Dermis blood vessel endothelial cell (primary cell): Measurements from ENCODE around the gene PXK. TPM values are rescaled to one million over a fixed set of nuclear protein-coding genes. Genes with fewer than 3 reads are reported as not detected.

ENCODE experiments used
- DNase-seq: peaks from one replicate; pipeline ENCODE4 v3.0.0; 2010
- total RNA-seq: library from RNA; depleted of rRNA; stranded (reverse); fragments of >200 nt; gene quantifications from 2 replicates; pipeline ENCODE4 v1.2.3, GENCODE V29; 2014

PXK gene
- total RNA-seq, 1 donor from 2014 or later: 30.6 TPM

DNA sequence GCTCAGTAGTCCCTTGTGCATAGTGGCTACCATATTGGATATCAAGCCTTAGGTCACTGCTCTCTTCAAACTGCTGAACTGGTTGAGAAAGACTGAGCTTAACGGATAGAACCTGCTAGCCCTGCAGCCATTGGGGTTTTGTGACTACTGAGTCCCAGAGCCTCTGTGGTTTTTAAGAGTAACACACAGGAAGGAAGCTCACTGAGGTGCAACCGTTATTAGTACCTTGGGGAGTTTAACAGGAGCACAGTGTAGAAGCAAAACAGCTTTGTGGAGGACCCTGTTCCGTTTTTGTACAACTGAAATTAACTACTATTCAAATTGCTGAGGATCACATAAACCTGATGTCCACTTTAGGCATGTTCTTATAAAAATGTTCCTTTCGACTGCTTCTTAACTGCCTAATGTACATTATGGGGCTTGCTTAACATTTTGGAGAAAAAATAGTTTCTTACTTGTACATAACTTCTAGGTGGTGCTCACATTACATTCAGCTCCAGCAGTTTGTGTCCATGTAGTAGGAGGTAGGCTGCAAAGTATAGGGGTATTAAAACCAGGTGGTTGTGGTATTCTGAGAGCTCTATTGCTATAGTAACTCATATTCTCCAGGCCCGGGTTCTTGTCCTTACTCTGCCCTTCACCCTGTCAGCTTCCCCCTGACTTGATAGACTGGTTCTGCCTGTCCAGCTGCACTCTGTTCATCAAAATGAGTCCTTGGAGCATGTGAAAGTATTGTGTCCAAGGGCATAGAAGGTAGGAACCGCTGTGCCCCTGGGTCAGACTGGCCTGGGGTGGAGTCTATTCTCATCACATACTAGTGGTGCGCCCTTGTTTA, 17.3 kb downstream of the PXK start:
- no peak for DNase-seq

DNA sequence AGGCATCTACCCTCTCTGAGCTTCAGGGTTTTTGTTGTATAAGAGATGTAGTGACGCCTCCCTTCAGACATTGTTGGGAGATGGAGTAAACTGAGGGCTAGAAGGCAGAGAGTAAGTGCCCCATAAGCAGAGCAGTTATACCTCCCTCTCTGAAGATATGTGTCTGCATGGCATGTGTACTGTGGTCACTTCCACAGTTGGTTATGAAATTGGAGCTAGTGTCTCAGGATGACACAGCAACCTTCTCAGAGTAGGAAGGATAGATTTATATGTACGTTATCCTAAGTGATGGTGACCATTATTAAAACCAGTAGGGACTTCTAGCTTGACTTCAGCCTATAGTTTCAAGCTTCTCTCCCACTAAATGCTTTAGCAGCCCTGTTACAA, 17.9 kb downstream of the PXK start:
- DNase-seq: no peak

DNA sequence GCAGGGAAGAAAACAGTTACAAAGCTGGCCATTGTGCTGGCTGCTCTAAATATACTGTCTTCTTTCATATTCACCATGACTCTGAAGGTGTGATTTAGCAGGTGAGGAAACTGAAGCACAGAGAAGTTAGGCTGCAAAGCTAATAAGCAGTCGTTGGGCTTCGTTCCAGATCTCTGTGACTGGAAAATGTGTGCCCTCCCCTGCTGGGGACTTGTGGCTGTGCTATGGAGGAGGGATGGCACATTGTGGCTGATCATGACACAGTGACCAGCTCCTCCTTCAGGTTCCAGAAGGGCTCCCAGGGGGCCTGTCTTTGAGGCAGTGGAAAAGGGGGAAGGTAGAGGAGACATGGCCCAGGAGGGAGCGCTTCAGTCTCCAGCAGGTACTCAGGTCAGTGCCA, 19.2 kb downstream of the PXK start:
- no peak for DNase-seq

DNA sequence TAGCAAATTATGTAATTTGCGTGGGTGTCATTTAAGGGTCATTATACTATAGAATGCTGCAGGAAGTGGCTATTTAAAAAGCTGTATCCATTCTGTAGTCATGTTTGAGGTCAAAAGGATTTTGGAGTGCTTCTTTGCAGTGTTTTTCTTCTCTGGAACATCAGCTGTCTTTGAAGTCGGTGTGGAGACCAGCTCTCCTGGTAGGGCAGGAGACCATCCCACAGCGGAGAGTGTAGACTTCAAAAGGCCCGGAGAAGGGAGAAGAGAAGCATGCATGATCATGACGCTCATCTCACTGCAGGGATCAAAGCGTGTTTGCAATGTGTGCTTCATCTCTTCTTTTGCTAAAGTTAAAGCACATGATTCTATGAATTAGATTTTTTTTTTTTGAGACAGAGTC, 19.9 kb downstream of the PXK start:
- DNase-seq: no peak

DNA sequence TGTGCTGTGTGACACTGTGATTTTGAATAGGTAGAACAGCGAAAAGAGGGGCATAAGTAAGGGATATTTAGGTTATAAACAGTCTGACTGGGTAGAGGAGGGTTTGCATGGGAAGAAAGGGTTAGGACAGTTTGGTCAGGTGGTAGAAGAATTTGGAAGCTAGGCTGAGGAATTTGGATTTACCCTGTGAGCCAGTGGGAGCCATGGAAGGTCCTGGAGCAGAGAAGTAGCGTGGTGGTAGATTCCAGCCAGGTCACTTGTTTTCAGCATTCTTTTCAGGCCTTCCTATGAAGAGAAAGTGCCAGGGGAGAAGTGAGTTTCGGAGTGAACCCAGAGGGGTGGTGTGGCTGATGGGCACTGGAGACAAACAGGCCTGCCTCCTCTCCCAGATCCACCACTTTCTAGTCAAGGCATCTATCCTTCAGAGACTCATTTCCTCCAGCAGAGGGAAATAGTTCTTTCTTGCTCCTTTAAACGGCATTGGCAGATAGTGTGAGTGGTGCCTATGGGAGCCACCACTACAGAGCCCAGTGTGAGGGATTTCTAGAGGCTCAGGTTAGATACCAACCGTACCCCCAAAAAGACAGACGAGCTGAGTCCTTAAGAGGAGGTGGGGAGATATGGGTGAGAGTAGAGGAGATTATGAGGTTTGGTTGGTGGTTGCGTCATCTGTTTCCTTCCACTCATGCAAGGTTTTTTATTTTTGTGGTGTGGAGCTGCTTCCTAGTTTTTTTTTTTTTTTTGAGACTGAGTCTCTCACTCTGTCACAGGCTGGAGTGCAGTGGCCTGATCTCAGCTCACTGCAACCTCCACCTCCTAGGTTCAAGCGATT, 21.2 kb downstream of the PXK start:
- no peak for DNase-seq

DNA sequence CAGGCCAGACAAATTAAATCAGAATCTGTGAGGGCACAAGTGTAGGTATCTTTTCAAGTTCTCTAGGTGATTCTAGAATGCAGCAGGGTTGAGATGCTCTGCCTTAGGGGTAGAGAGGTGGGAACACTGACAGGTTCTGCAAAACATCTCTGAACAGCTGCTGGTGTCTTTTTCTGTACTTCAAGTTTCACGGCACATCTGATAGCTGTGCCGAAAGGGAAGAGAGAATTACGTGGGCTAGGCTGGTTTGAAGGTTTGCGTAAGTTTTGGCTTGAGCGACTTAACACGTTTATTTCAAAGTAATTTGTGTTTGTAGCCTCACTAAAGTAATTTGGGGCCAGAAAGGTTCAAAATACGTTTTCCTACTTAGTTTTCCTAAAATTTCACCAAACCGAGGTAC, 22.5 kb downstream of the PXK start:
- no peak for DNase-seq

DNA sequence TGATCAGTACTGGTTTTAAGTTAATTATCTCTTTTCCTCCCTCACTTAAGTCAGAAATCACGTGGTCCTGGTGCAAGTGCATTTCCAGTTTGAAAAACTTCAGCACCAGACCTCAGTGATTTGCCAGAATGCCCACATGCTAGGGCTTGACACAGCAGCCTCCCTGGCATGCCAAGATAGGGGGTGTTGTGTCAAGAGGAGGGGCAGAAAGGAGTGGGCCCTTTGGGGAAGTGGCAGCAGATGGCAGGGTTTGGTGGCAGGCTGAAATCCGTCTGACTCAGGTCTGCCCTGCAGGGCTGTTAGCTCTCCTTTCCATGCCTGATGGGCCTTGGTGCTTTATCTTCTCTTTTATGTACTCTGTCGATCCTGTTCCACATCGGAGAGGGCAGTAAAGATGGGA, 23.4 kb downstream of the PXK start:
- DNase-seq: no peak

DNA sequence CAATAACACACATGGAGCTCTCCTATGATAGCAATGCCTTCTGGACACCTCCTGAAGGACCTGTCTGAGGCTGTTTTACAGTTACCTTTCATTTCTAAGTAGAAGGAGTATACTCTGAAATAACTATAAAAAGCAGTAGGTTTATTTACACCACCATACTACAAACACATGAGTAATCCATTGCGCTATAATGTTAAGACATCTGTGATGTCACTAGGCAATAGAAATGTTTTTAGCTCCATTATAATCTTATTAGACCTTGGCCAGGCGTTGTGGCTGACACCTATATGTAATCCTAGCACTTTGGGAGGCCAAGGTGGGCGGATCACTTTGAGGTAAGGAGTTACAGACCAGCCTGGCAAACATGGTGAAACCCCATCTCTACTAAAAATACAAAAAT, 24.7 kb downstream of the PXK start:
- no peak for DNase-seq

DNA sequence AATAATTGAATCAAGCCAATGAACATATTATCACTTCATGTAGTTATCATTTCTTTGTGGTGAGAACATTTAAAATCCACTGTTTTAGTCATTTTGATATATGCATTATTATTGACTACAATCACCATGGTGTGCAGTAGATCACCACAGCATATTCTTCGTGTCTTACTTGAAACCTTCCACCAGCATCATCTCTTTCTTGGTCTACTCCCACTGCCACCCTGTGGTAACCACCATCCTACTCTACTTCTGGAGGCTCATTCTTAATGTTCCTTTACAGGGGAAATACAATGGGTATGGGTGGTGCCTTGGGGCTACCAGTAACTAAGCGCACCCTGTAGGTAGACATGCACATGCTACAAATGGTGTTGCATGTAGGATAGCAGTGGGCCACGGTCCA, 25.4 kb downstream of the PXK start:
- no peak for DNase-seq

DNA sequence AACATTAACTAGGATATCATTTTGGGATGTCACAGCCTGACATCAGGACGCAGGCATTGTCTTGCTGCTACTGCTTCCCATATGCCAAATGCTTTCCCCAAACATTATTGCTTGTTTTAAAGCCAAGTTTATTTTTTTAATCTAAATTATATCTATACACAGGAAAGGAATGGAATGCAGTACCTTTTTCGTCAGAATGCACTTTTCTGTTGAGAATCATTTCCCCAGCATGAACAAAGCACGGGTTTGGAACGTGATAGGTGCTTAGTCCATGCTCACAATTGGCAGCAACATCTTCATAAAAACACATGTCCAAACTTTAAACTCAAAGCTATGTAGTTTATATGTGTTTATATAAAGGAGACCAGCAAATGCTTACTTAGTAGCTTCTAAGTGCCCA, 26.1 kb downstream of the PXK start:
- no peak for DNase-seq

DNA sequence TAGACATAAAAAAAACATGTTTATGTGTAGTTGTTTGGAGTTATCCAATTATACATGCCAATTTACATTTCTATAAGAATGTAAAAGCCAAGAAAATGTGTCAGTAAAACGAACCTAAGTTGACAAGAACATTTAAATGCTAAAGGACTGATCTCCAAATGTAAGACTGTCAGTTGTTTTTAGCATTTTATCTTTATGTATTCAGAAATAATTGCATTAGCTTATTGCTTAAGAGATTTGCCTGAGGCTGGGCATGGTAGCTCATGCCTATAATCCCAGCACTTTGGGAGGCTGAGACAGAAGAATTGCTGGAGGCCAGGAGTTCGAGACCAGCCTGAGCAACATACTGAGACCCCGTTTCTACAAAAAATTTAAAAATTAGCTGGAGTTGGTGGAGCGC, 26.9 kb downstream of the PXK start:
- DNase-seq: no peak

DNA sequence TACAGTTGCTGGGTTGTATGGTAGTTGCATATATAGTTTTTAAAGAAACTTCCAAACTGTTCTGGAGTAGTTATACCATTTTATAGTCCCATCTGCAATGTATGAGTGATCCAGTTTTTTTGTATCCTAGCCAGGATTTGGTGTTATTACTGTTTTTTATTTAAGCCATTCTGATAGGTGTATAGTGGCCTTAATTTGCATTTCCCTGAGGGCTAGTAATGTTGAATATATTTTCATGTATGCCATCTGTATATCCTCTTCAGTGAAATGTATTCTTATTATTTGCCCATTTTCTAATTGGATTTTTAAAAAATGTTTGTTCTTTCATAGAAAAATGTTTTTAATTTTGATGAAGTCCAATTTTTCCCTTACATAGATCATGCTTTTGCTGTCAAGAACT, 29.2 kb downstream of the PXK start:
- no peak for DNase-seq

DNA sequence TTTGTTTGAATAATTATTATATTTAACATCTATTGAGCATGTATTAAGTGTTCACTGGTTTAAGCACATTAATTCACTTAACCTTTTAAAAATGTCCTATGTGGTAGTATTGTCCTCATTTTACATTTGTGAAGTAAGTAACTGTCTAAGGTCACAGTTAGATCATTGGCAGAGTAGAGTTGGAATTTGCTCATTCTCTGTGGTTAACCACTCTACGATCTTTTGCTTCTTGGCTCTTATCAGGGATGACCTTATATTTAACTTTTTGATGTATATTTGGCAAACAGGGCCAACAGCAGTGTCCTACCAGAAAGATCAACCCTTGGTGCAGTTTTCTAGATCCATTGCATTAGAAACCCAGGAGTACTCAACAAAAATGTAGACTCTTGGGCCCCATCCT, 34.0 kb downstream of the PXK start:
- DNase-seq: no peak

DNA sequence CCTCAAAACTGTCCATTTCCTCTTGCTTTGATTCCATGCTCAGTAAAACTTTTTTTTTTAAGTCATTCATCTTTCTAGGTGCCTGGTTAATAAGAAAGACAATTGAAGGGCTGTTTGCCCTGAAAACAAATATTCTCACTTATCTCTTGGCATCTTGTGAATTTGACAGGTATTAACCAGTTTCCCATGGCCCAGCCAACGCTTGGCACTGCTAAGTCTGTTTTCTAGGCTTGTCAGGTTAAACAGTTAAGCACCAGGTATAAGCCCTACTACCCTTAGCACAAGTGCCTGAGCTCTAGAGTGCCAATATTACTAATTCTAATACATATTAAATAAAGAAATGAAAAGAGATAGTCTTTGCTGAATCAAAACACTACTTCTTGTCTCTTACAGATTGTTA, 36.3 kb downstream of the PXK start:
- no peak for DNase-seq

DNA sequence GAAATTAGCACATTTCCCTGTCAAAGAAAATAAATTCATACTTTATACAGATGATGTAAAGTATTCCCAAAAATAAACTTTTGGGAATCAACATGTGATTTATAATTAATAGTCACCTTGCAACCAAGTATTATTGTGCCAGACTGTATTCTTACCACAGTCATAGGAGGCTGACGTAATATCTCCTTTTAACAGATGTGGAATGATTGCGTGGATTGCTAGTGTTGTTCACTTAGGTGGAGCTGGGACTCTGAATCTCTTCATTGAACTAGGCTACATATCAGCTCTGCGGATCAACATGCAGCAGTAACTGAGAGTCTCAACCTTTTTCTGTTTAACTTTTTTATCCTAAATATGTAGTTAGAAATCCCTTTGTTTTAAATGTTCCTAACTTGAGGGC, 37.2 kb downstream of the PXK start:
- no peak for DNase-seq

DNA sequence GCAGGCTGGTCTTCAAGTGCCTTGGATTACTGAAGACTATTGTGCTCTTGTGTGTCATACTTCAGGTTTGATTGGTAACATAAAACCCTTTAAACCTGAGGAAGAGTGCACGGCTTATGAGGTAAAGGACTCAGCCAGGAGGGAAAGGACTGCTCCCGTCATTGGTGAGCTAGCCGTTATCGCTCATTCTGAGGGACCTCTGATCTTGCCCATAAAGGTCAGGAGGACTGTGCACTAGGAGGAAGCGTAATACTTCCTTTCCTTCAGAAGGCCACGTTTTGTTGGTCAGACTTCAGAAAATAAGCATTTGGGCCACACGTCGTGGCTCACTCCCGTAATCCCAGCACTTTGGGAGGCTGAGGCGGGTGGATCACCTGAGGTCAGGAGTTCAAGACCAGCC, 37.7 kb downstream of the PXK start:
- DNase-seq: no peak

DNA sequence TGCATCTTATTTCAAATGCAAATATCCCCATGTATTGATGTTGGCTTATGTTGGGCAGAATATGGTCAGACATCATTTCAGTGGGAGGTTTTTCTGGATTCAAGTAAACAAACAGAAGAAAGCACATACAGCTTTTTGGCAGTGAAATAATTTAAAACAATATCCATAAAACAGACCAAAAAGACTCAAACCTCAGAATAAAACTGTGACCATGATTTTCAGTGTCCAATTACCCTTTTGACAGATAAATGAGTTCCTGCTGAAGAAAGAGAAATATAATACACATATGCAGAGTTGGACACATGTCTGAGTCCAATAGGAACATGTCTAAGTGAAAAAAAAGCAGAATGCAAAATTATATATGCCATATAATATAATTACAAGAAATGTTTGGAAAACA, 39.1 kb downstream of the PXK start:
- DNase-seq: no peak

DNA sequence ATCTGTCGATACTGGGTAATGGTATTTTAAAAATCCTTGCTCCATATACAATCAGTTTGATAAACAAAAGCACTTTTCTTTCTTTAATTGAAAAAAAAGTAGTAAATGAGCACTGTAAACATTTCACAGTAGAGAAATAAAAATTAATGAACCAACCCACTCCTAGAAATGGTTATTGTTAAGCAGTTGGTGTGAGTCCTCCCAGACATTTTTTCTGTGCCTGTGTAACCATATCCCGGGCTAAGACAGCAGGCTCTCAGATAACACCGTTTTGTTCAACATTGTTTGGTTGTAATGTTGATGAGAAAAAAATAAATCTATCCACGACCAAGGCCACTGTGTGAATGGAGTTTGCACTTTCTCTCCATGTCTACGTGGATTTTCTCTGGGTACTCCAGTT, 42.6 kb downstream of the PXK start:
- DNase-seq: no peak

DNA sequence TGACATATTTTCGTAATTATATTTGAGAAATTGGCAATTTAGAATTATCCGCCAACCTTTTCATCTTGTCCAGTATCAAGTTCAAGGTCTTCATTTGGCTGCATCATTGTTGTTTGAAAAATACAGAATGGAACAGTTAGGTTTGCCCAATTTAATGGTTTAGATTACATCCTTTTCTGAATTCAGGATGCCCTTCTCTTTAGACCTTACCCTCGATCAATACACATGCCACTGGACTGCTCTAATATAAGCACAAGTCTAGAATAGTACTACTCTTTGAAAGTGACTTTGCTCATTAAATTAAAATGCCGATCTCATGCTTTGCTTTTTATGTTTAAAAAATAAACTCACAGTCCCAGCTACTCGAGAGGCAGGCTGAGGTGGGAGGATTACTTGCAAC, 44.5 kb downstream of the PXK start:
- no peak for DNase-seq

DNA sequence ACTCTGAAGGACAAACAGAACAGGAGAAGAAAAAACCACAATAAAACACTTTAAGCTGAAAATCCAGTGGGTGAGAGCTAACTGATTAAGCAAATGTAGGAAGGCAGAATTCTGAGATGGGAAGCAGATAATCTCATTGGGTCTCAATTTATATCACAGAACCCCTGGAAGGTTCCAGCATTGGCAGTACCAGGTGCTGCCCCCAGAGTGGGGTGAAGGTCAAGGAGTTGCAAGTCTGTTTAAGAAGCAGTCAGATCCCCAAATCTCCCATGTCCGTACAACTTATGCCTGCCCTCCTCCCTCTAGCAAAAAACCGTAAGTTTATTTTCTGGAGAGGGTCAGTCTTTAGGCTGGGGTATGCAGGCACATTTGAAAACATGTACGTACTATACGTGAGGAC, 45.1 kb downstream of the PXK start:
- DNase-seq: no peak

DNA sequence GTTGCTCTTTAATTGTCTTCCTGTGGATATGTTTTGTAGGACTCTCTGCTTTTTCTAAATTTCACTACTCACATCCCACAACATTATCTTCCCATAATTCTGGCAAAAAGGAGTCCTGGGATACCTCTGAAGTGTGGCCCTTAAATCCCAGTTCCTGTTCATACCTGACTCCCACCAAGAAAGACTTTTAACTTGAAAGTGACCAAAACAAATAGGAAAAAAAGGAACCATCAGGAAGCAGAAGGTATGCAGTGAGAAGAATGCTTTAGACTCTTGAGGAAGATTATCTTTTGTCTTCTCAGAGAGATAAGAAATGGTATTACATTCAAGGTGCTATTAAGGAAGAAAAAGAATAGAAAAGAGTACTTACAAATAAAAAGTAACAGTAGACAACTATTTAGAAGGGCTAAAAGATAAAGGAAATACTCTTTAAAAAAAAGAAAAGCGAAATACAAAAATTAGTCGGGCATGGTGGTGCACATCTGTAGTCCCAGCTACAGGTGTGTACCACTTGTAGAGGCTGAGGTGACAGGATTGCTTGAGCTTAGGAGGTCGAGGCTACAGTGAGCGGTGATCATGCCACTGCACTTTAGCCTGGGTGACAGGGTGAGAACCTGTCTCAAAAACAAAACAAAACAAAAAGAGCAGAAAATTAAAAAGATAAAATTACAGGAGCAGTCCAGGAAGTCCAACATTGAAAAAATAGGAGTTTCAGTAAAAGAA, 46.8 kb downstream of the PXK start:
- DNase-seq: no peak

DNA sequence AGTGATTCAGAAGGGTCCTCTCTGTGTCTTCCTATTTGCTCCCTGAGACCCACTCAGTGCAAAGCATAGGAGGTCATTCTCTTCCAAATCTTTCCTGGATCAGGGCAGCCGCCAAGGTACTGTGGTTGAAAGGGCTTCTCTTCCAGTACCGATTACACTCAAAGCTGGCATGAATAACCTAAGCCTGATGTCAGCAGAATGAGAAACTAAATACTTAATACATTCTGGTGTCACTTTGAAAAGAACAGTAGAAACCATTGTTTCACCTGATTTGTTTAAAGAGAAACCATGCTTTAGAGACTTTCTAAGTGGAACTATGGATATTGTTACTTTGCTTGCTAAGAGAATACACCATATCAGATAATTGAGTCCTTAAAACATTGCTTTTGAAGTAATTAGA, 50.8 kb downstream of the PXK start:
- DNase-seq: no peak

DNA sequence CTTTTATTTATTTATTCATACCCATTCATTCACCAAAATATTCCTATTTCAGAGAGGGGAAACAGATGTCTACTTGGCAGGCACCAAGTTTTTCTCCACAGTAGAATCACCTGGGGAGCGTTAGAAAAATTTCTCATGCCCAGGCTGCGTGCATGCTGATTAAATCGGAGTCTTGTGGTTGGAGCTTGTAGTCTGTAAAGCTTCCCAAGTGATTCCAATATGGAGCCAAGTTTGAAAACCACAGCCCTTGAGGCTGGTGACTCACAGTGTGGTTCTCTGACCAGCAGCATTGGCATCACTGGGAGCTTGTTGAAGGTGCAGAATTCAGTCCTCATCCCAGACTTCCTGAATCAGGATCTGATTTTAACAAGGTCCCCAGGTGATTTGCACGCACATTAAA, 51.2 kb downstream of the PXK start:
- no peak for DNase-seq
